ENCODE results near the gene PES1. TPM values are rescaled to one million over a fixed set of nuclear protein-coding genes. Genes with fewer than 3 reads are reported as not detected.

PES1 gene
- total RNA-seq, 1 donor from 2014 or later, result 88.7 TPM

GRCh38 chr22:30640361-30640760 is 48.7 kb upstream of the PES1 start:
- Histone ChIP-seq H2AFZ (ENCODE audit: low read depth, low read length) (no peak overlapping the region), H3K27me3 (ENCODE audit: insufficient read depth, low read length) (no peaks in the 10 kb centered on the region), H4K20me1 (ENCODE audit: insufficient read depth, low read length) (peaks cover 30% of the 10 kb centered on the region), H3K9ac (ENCODE audit: low read length) (no peak overlapping the region), H3K27ac (ENCODE audit: low read depth, low read length) (no peak overlapping the region), H3K79me2 (ENCODE audit: insufficient read depth, low read length) (peaks cover 42% of the 10 kb centered on the region), H3K9me3 (ENCODE audit: insufficient read depth, low read depth, low read length) (no peaks in the 10 kb centered on the region), H3K4me3 (ENCODE audit: insufficient read depth, low read depth, low read length) (no peak overlapping the region), H3K4me1 (ENCODE audit: insufficient read depth, low read length) (peaks cover 22% of the 10 kb centered on the region), H3K4me2 (ENCODE audit: low read length) (no peak overlapping the region), H3K36me3 (ENCODE audit: insufficient read depth, low read length) (no peaks in the 10 kb centered on the region)
- TF ChIP-seq EZH2 (IDR thresholded peaks at IDR 0.05; ENCODE audit: insufficient read depth, low read length) (no peak), CTCF (IDR thresholded peaks at IDR 0.05; ENCODE audit: insufficient read depth, low read depth, low read length) (no peak)
- DNase-seq (ENCODE audit: low read depth), result no peak
- peaks cover 4% of the 10 kb centered on the region for H3K27me3 Mint-ChIP-seq (ENCODE audit: low read depth, unreplicated experiment)
- no peaks in the 10 kb centered on the region for H3K9me3 Mint-ChIP-seq (ENCODE audit: unreplicated experiment)
- H3K36me3 Mint-ChIP-seq (ENCODE audit: low read depth, unreplicated experiment), result peaks cover 2% of the 10 kb centered on the region
- no peak for FAIRE-seq
- no peak overlapping the region for H3K27ac Mint-ChIP-seq (ENCODE audit: unreplicated experiment)
- no peak overlapping the region for H3K4me3 Mint-ChIP-seq (ENCODE audit: unreplicated experiment)
- peaks cover 6% of the 10 kb centered on the region for H3K4me1 Mint-ChIP-seq (ENCODE audit: low read depth, unreplicated experiment)

DNA sequence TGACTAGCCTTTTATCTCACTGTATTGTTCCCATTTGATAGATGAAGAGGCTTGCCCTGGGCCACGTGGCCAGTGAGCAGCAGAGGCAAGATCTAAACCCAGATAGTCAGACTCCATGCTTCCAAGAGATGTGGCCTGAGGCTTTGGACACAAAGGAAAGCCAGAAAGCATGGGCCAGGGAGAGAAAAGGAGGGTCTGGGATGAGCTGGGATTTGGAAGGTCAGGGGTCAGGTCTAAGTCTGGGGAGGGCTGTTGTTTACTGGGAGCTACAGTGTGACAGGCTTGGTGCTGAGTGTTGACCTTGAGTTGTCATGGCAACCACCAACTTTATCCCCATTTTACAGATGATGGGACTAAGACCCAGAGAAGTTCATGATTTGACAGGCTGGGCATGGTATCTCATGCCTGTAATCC is 46.0 kb upstream of the PES1 start:
- peaks cover 2% of the 10 kb centered on the region for H3K27me3 Mint-ChIP-seq (ENCODE audit: low read depth, unreplicated experiment)
- no peak overlapping the region for H3K27ac ChIP-seq (ENCODE audit: low read depth, low read length)
- no peak overlapping the region for H3K4me3 Mint-ChIP-seq (ENCODE audit: unreplicated experiment)
- H3K79me2 ChIP-seq (ENCODE audit: insufficient read depth, low read length), result peaks cover 33% of the 10 kb centered on the region
- TF ChIP-seq EZH2 (IDR thresholded peaks at IDR 0.05; ENCODE audit: insufficient read depth, low read length), result no peak
- H3K27ac Mint-ChIP-seq (ENCODE audit: unreplicated experiment), result peak overlapping the region; percentile 58
- FAIRE-seq (no peak), DNase-seq (ENCODE audit: low read depth) (no peak)
- H2AFZ ChIP-seq (ENCODE audit: low read depth, low read length), result no peak overlapping the region
- H4K20me1 ChIP-seq (ENCODE audit: insufficient read depth, low read length), result peaks cover 22% of the 10 kb centered on the region
- peaks cover 8% of the 10 kb centered on the region for H3K4me1 Mint-ChIP-seq (ENCODE audit: low read depth, unreplicated experiment)
- H3K4me2 ChIP-seq (ENCODE audit: low read length), result peak overlapping the region; percentile 97
- no peaks in the 10 kb centered on the region for H3K9me3 Mint-ChIP-seq (ENCODE audit: unreplicated experiment)
- H3K27me3 ChIP-seq (ENCODE audit: insufficient read depth, low read length), result no peaks in the 10 kb centered on the region
- no peaks in the 10 kb centered on the region for H3K9me3 ChIP-seq (ENCODE audit: insufficient read depth, low read depth, low read length)
- no peak overlapping the region for H3K9ac ChIP-seq (ENCODE audit: low read length)
- peaks cover 2% of the 10 kb centered on the region for H3K36me3 Mint-ChIP-seq (ENCODE audit: low read depth, unreplicated experiment)
- peaks cover 21% of the 10 kb centered on the region for H3K4me1 ChIP-seq (ENCODE audit: insufficient read depth, low read length)
- no peak overlapping the region for H3K4me3 ChIP-seq (ENCODE audit: insufficient read depth, low read depth, low read length)
- no peaks in the 10 kb centered on the region for H3K36me3 ChIP-seq (ENCODE audit: insufficient read depth, low read length)

DNA sequence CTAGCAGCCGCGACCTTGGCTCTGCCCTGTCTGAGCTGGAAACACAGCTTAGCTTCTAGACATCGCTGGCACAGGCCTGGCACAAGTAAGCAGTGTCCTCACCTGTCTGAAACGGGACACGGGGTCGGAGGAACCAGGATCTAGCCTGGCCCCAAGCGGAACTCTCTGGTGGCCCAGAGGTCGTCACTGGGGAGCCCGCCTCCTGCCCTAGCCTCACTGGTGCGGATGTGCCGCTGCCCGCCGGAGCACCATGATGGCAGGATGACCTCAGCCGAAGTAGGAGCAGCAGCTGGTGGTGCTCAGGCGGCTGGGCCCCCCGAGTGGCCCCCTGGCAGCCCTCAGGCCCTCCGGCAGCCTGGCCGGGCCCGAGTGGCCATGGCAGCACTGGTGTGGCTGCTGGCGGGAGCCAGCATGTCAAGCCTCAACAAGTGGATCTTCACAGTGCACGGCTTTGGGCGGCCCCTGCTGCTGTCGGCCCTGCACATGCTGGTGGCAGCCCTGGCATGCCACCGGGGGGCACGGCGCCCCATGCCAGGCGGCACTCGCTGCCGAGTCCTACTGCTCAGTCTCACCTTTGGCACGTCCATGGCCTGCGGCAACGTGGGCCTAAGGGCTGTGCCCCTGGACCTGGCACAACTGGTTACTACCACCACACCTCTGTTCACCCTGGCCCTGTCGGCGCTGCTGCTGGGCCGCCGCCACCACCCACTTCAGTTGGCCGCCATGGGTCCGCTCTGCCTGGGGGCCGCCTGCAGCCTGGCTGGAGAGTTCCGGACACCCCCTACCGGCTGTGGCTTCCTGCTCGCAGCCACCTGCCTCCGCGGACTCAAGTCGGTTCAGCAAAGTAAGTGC is 44.7 kb upstream of the PES1 start:
- FAIRE-seq (no peak), DNase-seq (ENCODE audit: low read depth) (peak; percentile 6)
- H3K4me1 Mint-ChIP-seq (ENCODE audit: low read depth, unreplicated experiment), result peaks cover 8% of the 10 kb centered on the region
- peak overlapping the region; percentile 75 for H3K4me3 ChIP-seq (ENCODE audit: insufficient read depth, low read depth, low read length)
- H3K27me3 ChIP-seq (ENCODE audit: insufficient read depth, low read length), result no peaks in the 10 kb centered on the region
- H3K36me3 ChIP-seq (ENCODE audit: insufficient read depth, low read length), result no peaks in the 10 kb centered on the region
- peaks cover 33% of the 10 kb centered on the region for H3K79me2 ChIP-seq (ENCODE audit: insufficient read depth, low read length)
- peak overlapping the region; percentile 83 for H3K9ac ChIP-seq (ENCODE audit: low read length)
- peaks cover 22% of the 10 kb centered on the region for H4K20me1 ChIP-seq (ENCODE audit: insufficient read depth, low read length)
- no peaks in the 10 kb centered on the region for H3K27me3 Mint-ChIP-seq (ENCODE audit: low read depth, unreplicated experiment)
- peak overlapping the region; percentile 69 for H3K27ac ChIP-seq (ENCODE audit: low read depth, low read length)
- H3K4me2 ChIP-seq (ENCODE audit: low read length), result peak overlapping the region; percentile 97
- no peaks in the 10 kb centered on the region for H3K9me3 ChIP-seq (ENCODE audit: insufficient read depth, low read depth, low read length)
- peak overlapping the region; percentile 78 for H3K4me3 Mint-ChIP-seq (ENCODE audit: unreplicated experiment)
- peak overlapping the region; percentile 74 for H2AFZ ChIP-seq (ENCODE audit: low read depth, low read length)
- TF ChIP-seq CTCF (IDR thresholded peaks at IDR 0.05; ENCODE audit: insufficient read depth, low read depth, low read length), result no peak
- TF ChIP-seq EZH2 (IDR thresholded peaks at IDR 0.05; ENCODE audit: insufficient read depth, low read length), result no peak
- H3K4me1 ChIP-seq (ENCODE audit: insufficient read depth, low read length), result peaks cover 21% of the 10 kb centered on the region
- H3K36me3 Mint-ChIP-seq (ENCODE audit: low read depth, unreplicated experiment), result peaks cover 2% of the 10 kb centered on the region
- H3K9me3 Mint-ChIP-seq (ENCODE audit: unreplicated experiment), result no peaks in the 10 kb centered on the region
- no peak overlapping the region for H3K27ac Mint-ChIP-seq (ENCODE audit: unreplicated experiment)

All from astrocyte (in vitro differentiated cells and primary cell).